CD8-positive, alpha-beta memory T cell (primary cell): ENCODE data around the gene AK8. TPM values are rescaled to one million over a fixed set of nuclear protein-coding genes. Genes with fewer than 3 reads are reported as not detected.

ENCODE experiments used
- CTCF ChIA-PET: fragments of 350-600 bp; sonication (Branson Sonifier 250); formaldehyde crosslinking; loops from one replicate; lab custom pipeline; 2021; ENCODE audit warnings: antibody characterized with exemption; lab: Charles Lee
- POLR2A ChIA-PET: fragments of 350-600 bp; sonication (Branson Sonifier 250); formaldehyde crosslinking; loops from one replicate; lab custom pipeline; 2021; ENCODE audit warnings: antibody characterized with exemption; lab: Charles Lee
- DNase-seq, 5 donors: peaks; one replicate each; pipeline versions ENCODE4 v3.0.0 to v3.0.0-alpha.2; 2020 to 2022; ENCODE audit warnings: mixed read lengths in 1 of 5
- H3K27ac ChIP-seq: one replicate; pipeline ENCODE4 v1.7.0; 2013; ENCODE audit warnings: low read depth, mild to moderate bottlenecking, low read length, moderate library complexity
- H3K27me3 ChIP-seq: 2 replicates; pipeline ENCODE4 v1.7.0; 2013; ENCODE audit warnings: low read length, mild to moderate bottlenecking; ENCODE audit not compliant: insufficient read depth, poor library complexity, severe bottlenecking
- H3K36me3 ChIP-seq: 2 replicates; pipeline ENCODE4 v1.7.0; 2013; ENCODE audit warnings: mild to moderate bottlenecking, low read length, moderate library complexity; ENCODE audit not compliant: insufficient read depth
- H3K4me1 ChIP-seq: 2 replicates; pipeline ENCODE4 v1.7.0; 2013; ENCODE audit warnings: mild to moderate bottlenecking, low read length, moderate library complexity; ENCODE audit not compliant: insufficient read depth
- H3K4me3 ChIP-seq: 2 replicates; pipeline ENCODE4 v1.7.0; 2013; ENCODE audit warnings: mild to moderate bottlenecking, low read length
- H3K9me3 ChIP-seq: 2 replicates; pipeline ENCODE4 v1.7.0; 2013; ENCODE audit warnings: mild to moderate bottlenecking, low read length
- H3K27ac Mint-ChIP-seq, 8 donors: one replicate each; pipeline ENCODE4 v1.8.0; 2020 to 2021; ENCODE audit warnings: mixed read lengths in 8 of 8, mild to moderate bottlenecking in 6 of 8, inconsistent platforms in 3 of 8, moderate library complexity in 3 of 8
- H3K27me3 Mint-ChIP-seq, 2 donors: one replicate each; pipeline ENCODE4 v1.8.0; 2020 to 2021; ENCODE audit warnings: mixed read lengths in 2 of 2, mild to moderate bottlenecking in 1 of 2, moderate library complexity in 1 of 2
- H3K36me3 Mint-ChIP-seq, 3 donors: one replicate each; pipeline ENCODE4 v1.8.0; 2020 to 2021; ENCODE audit warnings: mixed read lengths in 3 of 3, inconsistent platforms in 1 of 3, mild to moderate bottlenecking in 1 of 3
- H3K4me1 Mint-ChIP-seq, 3 donors: one replicate each; pipeline ENCODE4 v1.8.0; 2020 to 2021; ENCODE audit warnings: mixed read lengths in 3 of 3, inconsistent platforms in 1 of 3, mild to moderate bottlenecking in 1 of 3
- H3K4me3 Mint-ChIP-seq, 7 donors: one replicate each; pipeline ENCODE4 v1.8.0; 2020 to 2021; ENCODE audit warnings: mixed read lengths in 7 of 7, mild to moderate bottlenecking in 6 of 7, moderate library complexity in 4 of 7, inconsistent platforms in 2 of 7
- H3K9me3 Mint-ChIP-seq, 5 donors: one replicate each; pipeline ENCODE4 v1.8.0; 2020 to 2022; ENCODE audit warnings: mixed read lengths in 5 of 5, mild to moderate bottlenecking in 3 of 5, moderate library complexity in 2 of 5, inconsistent platforms in 1 of 5
- polyA plus RNA-seq: library from polyadenylated mRNA; unstranded; fragments of 300-500 nt; fragmentation: Illumina TruSeq; gene quantifications from one replicate; pipeline ENCODE4 v1.2.3, GENCODE V29; 2021
- total RNA-seq, 2 experiments: library from RNA; stranded (reverse); gene quantifications; one replicate each; pipeline ENCODE4 v1.2.3, GENCODE V29; 2021

AK8 gene
- total and polyA plus RNA-seq, 3 experiments from 2014 or later, result not detected

DNA sequence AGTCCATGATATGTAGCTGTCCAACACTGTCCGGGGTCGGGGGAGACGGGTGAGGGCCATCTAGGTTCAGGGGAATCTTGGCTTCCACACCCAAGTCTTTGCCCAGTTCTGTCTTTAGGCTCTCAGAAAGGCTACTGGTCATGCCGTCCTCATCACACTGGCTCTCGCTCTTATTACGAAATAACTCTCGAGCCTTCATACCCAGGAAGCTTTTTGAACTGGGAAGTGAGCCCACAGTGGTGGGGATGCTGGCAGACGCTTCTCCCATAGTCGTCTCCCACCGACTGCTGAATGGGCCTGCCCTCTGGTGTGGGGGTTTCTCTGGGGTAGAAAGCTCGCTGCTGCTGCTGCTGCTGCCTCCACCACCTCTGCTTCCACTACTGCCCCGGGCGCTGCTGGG is 18.2 kb upstream of the AK8 start:
- Mint-ChIP-seq H3K4me3 (no peak overlapping the region), H3K9me3 (no peaks in the 10 kb centered on the region), H3K4me1 (peaks cover 0 to 2% (median 0%) of the 10 kb centered on the region in 3 donors), H3K27me3 (no peaks in the 10 kb centered on the region), H3K27ac (no peak overlapping the region), H3K36me3 (peaks cover 7 to 82% (median 19%) of the 10 kb centered on the region in 3 donors)
- H3K27me3 ChIP-seq, result no peaks in the 10 kb centered on the region
- H3K27ac ChIP-seq, result no peak overlapping the region
- DNase-seq, result no peak
- H3K36me3 ChIP-seq, result peaks cover 42% of the 10 kb centered on the region
- POLR2A ChIA-PET, result no interaction called here
- H3K4me1 ChIP-seq, result no peaks in the 10 kb centered on the region
- CTCF ChIA-PET, result no interaction called here
- H3K9me3 ChIP-seq, result no peaks in the 10 kb centered on the region
- no peak overlapping the region for H3K4me3 ChIP-seq

DNA sequence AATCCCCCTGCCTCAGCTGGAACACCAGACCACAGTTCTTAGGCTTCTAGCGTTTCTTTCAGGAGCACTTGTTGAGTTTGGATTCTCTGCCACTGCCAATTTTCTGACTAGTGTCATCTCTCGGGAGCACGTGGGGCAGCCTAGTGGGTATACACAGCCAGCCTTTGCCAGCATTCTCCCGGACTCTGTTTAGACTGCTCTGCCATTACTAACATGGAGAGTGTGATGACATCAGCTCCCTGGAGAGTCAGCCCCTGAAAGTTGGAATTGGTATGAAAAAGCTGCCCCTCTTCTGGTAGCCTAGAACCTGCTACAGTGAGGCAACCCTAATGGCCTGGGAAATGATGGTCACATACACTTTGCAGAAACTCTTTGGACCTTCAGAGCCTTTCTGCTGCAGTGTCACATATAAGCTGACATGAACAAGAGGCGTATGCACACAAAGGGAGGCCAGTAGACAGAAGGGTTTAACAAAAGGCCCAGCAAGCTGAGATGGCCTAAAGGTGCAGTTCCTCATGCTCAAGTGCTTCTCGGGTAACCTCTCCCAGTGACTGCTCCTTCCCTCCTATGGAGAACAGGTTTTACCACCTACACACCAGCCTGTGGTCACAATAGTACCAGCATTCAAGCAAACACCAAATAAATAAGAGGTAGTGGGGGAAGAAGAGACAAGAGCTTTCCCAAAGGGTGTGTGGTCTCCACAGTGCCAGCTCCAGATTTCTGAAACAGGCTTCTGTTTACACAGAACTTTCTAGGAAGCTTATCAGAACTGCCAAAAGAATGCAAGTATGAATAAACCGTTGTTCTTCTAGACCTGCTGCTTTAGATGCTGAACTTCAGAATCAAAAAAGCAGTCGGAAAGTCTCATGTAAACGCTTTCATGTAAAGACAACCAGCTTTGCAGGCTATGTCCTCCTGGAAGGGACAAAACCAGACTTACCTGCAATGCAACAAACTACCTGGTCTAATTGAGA is 17.1 kb upstream of the AK8 start:
- Histone ChIP-seq H3K36me3 (peaks cover 34% of the 10 kb centered on the region), H3K9me3 (no peaks in the 10 kb centered on the region), H3K27ac (no peak overlapping the region), H3K27me3 (no peaks in the 10 kb centered on the region), H3K4me1 (no peaks in the 10 kb centered on the region), H3K4me3 (no peak overlapping the region)
- Mint-ChIP-seq H3K4me1 (no peaks in the 10 kb centered on the region), H3K9me3 (no peaks in the 10 kb centered on the region), H3K36me3 (peaks cover 0 to 71% (median 17%) of the 10 kb centered on the region in 3 donors), H3K4me3 (no peak overlapping the region), H3K27ac (no peak overlapping the region), H3K27me3 (no peaks in the 10 kb centered on the region)
- CTCF ChIA-PET, result no interaction called here
- DNase-seq, result no peak
- POLR2A ChIA-PET, result no interaction called here

DNA sequence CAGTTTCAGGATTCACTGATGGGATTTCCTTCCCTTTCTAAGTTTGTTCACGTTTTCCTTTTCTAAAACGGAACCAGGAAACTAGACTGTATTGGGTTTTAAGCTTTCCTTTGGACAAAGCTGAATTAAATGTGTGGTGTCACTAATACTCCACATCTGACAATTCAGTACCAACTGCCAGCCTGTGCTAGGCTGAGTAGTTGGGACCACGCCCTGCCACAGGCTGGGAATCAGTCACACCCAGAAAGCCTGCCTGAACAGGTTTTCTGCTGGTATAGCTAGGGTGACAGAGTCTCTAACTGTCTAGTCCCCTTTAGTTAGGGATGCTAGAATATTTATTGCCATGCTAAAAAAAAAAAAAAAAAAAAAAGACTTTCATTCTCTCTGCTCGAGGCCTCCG is 16.3 kb upstream of the AK8 start:
- Mint-ChIP-seq H3K27me3 (no peaks in the 10 kb centered on the region), H3K9me3 (no peaks in the 10 kb centered on the region), H3K4me1 (no peaks in the 10 kb centered on the region), H3K27ac (no peak overlapping the region), H3K4me3 (no peak overlapping the region), H3K36me3 (peaks cover 0 to 64% (median 17%) of the 10 kb centered on the region in 3 donors)
- H3K4me3 ChIP-seq, result no peak overlapping the region
- ChIA-PET CTCF (no interaction called here), POLR2A (interaction anchor here (0.7 kb wide), 1 partner anchor 8 kb away, joined by 5 read pairs; no protein-coding TSS in a partner anchor)
- H3K4me1 ChIP-seq, result no peaks in the 10 kb centered on the region
- no peaks in the 10 kb centered on the region for H3K9me3 ChIP-seq
- no peaks in the 10 kb centered on the region for H3K27me3 ChIP-seq
- DNase-seq, result no peak
- H3K27ac ChIP-seq, result no peak overlapping the region
- peaks cover 29% of the 10 kb centered on the region for H3K36me3 ChIP-seq

DNA sequence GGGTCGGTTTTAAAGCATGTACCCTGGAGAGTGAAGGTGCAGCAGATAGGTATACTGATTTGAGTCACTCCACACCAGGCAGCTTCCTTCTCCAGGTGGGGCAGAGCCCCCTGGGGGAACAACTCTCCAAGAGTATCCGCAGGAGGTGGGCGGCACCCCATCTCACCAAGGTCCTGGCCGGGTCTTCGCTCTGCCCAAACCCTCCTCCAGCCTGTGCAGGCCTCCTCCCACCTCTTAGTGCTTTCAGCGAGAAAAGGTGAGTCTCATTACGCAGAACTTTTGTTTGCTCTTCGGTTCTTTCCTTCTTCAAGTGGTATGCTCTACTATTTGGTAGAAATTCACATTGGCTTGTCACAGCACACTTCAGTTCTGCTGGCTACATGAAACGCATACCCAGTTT is 14.3 kb upstream of the AK8 start:
- Mint-ChIP-seq H3K9me3 (no peaks in the 10 kb centered on the region), H3K27ac (no peak overlapping the region), H3K36me3 (peaks cover 0 to 45% (median 13%) of the 10 kb centered on the region in 3 donors), H3K4me1 (peaks cover 6 to 7% (median 6%) of the 10 kb centered on the region in 3 donors), H3K27me3 (no peaks in the 10 kb centered on the region), H3K4me3 (no peak overlapping the region)
- Histone ChIP-seq H3K27me3 (no peaks in the 10 kb centered on the region), H3K36me3 (peaks cover 17% of the 10 kb centered on the region), H3K4me1 (peaks cover 3% of the 10 kb centered on the region), H3K27ac (no peak overlapping the region), H3K9me3 (no peaks in the 10 kb centered on the region), H3K4me3 (no peak overlapping the region)
- ChIA-PET CTCF (interaction anchor here (1.2 to 1.3 kb wide), 2 partner anchors 10 to 17 kb away, joined by 3 read pairs; no protein-coding TSS in a partner anchor), POLR2A (no interaction called here)
- DNase-seq, result no peak

DNA sequence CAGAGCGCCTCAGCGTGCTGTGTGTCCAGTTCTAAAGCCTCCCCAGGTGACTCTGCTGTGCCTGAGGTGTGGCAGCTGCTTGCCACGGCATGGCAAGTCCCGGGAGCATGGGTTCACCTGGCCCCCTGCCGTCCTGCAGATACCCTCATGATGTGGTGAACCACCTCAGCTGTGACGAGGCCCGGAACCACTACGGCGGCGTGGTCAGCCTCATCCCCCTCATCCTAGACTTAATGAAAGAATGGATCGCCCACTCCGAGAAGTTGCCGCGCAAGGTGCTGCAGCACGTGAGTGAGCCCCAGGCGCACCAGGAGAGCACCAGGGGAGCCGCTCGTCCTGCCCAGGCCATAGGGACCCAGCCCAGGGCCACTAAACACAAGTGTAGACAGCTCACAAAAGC is 10.1 kb upstream of the AK8 start:
- no peaks in the 10 kb centered on the region for H3K36me3 ChIP-seq
- peaks cover 3% of the 10 kb centered on the region for H3K4me1 ChIP-seq
- H3K27me3 ChIP-seq, result no peaks in the 10 kb centered on the region
- Mint-ChIP-seq H3K27me3 (no peaks in the 10 kb centered on the region), H3K4me1 (peaks cover 6 to 7% (median 6%) of the 10 kb centered on the region in 3 donors), H3K27ac (no peak overlapping the region), H3K4me3 (no peak overlapping the region), H3K36me3 (peaks cover 0 to 8% (median 1%) of the 10 kb centered on the region in 3 donors), H3K9me3 (no peaks in the 10 kb centered on the region)
- no peak for DNase-seq
- no peaks in the 10 kb centered on the region for H3K9me3 ChIP-seq
- H3K4me3 ChIP-seq, result no peak overlapping the region
- CTCF ChIA-PET, result no interaction called here
- POLR2A ChIA-PET, result no interaction called here
- H3K27ac ChIP-seq, result no peak overlapping the region

DNA sequence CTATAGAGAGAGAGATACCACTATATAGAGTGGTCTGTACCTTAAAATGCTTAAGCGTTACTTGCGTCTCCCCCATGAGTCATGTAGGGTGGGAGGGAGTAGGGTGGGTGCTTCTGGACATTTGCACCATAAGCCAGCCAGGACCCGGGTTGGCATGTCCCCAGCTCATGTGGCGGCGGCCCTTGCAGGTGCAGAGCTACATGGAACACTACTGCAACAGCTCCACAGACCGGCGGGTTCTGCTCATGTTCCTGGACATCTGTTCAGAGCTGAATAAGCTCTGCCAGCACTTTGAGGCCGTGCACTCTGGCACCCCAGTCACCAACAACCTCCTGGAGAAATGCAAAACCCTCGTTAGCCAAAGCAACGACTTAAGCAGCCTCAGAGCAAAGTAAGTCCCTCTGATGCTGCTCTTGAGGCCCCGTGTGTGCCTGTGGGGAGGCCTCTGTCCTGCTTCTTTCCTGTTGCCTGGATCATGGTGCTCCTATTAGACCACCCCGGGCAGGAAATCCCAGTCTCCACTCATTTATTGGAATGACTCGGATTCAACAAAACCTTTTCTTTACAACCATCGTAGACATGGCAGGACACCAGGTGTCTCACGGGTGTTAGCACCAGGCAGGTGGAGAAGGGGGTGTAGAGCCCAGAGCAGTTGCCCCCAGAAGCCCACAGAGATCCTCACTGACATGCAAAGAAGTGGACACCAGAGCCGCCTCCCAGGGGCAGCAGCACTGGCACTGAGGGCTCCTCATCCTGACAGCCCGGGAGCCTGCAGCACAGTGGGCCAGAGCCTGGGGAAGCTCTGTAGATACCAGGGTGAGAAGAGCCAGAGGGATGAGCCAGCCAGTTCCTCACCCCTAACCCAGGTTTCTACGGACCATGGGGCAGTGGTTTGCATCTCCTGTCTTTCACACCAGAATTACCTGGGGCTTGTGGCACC is 9.4 kb upstream of the AK8 start:
- Mint-ChIP-seq H3K27me3 (no peaks in the 10 kb centered on the region), H3K9me3 (no peaks in the 10 kb centered on the region), H3K4me1 (peaks cover 6 to 7% (median 6%) of the 10 kb centered on the region in 3 donors), H3K4me3 (peak overlapping the region in 1 of 7 donors; percentile 35), H3K27ac (peak overlapping the region in 1 of 8 donors; percentile 29), H3K36me3 (peaks cover 0 to 1% (median 1%) of the 10 kb centered on the region in 3 donors)
- no peak overlapping the region for H3K4me3 ChIP-seq
- H3K9me3 ChIP-seq, result no peaks in the 10 kb centered on the region
- no peak for DNase-seq
- H3K4me1 ChIP-seq, result peaks cover 3% of the 10 kb centered on the region
- no peak overlapping the region for H3K27ac ChIP-seq
- H3K36me3 ChIP-seq, result no peaks in the 10 kb centered on the region
- ChIA-PET CTCF (no interaction called here), POLR2A (no interaction called here)
- no peaks in the 10 kb centered on the region for H3K27me3 ChIP-seq

DNA sequence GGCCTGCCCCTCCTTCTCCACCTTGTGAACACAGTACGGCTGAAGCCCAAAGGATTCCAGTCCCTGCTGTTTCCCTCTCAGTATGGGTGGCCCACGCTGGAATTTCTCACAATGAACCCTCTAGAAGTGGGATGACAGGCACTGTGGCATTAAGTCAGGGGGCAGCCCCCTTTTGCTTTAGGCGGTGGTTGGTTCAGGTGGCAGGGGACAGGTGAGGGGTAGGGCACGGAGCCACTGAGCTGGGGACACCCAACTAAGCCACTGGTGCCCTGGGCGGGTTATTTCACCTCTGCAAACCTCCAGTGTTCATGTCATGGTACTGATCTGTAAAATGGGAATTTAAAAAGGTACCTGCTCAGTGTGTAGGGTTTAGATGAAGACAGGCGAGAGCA is 8.2 kb upstream of the AK8 start:
- DNase-seq, result no peak
- H3K27ac ChIP-seq, result no peak overlapping the region
- H3K27ac Mint-ChIP-seq, result peak overlapping the region in 2 of 8 donors; percentile 29 to 61
- H3K36me3 Mint-ChIP-seq, result peaks cover 0 to 1% (median 0%) of the 10 kb centered on the region in 3 donors
- H3K4me1 ChIP-seq, result peaks cover 3% of the 10 kb centered on the region
- H3K4me3 ChIP-seq, result no peak overlapping the region
- H3K4me1 Mint-ChIP-seq, result peaks cover 6 to 7% (median 6%) of the 10 kb centered on the region in 3 donors
- POLR2A ChIA-PET, result interaction anchor here (0.6 kb wide), 1 partner anchor 1434 kb away, joined by 3 read pairs; no protein-coding TSS in a partner anchor
- no peak overlapping the region for H3K4me3 Mint-ChIP-seq
- H3K36me3 ChIP-seq, result no peaks in the 10 kb centered on the region
- H3K27me3 Mint-ChIP-seq, result no peaks in the 10 kb centered on the region
- CTCF ChIA-PET, result no interaction called here
- no peaks in the 10 kb centered on the region for H3K9me3 ChIP-seq
- no peaks in the 10 kb centered on the region for H3K9me3 Mint-ChIP-seq
- H3K27me3 ChIP-seq, result no peaks in the 10 kb centered on the region
